IPS-NIHi7 (cell line): ENCODE results near the gene ADAM8.

Experiments
- DNase-seq: peaks from one replicate; pipeline ENCODE4 v3.0.0; 2012; ENCODE audit warnings: mixed read lengths; ENCODE audit errors: extremely low spot score

ADAM8 gene

GRCh38 chr10:133212853-133213494 is 63.7 kb downstream of the ADAM8 start:
- no peak for DNase-seq
